NOMO-1 treated with dmso at 0.1 percent for 144 hours (cell line): Measurements from ENCODE around the gene ABCA1.

Experiments
- DNase-seq: peaks from one replicate; lab custom pipeline; 2025; ENCODE audit not compliant: unreplicated experiment; lab: John Stamatoyannopoulos, UW

The ABCA1 gene

DNA sequence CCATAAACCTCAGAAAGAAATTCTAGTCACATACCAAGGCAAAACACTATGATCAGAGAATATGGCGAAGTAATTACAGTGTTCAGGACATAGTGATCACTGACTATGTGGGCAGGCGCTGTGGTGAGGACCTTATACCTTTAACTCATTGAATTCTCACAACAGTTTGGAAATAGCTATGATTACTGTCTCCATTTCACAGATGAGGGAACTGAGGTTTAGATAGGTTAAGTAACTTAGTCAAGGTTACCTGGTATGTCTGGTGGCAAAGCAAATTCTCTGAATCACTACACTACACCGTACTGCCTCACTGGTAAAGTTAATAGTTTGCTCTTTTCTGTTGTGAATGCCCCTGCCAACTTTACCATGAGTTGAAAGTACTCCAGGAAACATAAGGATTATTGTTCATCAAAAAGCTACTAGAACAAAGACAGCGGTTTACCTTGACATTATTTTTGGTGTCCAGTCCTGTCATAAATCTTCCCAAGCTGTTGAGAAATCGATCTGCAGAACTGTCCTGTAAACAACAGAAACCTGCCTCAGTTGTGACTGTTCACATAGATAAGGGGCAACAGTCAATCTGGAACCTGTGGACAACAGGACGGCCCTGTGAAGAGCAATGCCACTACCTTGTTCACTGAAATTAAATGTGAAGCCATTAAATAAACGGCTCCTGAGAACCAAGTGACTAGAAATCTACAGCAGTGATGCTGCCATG lies 127.7 kb downstream of the ABCA1 start:
- no peak for DNase-seq

- no peak for DNase-seq
Observed at GRCh38 chr9:104798209-104798995, 129.6 kb downstream of the ABCA1 start.

DNA sequence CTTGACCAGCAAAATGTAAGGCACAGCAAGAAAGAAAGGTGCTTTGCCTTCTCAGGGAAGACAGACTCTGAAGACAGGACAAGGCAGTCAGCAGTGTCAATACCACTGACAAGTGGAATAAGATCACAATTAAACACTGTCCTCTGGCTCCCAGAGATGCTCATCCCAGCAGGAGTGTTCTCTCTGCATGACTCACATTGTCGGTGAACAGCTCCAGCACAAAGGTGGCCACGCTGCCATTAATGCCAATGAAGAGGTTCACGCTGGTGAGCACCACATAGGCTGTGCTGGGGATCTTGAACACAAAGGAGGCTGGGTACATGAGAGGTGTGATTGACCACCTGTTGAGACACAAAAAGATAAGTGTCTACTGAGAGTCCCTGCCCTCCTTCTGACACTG lies 132.1 kb downstream of the ABCA1 start:
- no peak for DNase-seq

DNA sequence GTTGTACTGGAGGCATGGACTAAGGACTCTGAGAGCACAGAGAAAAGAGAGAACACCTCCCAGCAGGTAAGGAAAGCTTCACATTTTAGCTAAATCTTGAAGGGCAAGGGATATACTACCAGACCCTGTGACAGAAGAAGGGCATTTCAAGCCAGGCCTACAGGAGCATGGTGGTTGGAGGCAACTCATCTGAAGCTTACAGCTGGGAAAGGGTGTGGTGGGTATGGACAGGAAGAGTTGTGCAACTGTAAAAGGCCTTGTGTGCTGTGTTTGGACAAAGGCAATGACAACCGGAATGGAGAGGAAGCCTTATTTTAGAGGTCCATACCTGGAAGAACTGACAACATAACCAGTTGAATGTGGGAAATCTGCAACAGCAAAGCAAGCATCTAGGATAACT lies 132.9 kb downstream of the ABCA1 start:
- peak; percentile 75 for DNase-seq

GRCh38 chr9:104794070-104794469 lies 133.9 kb downstream of the ABCA1 start:
- DNase-seq = no peak

DNA sequence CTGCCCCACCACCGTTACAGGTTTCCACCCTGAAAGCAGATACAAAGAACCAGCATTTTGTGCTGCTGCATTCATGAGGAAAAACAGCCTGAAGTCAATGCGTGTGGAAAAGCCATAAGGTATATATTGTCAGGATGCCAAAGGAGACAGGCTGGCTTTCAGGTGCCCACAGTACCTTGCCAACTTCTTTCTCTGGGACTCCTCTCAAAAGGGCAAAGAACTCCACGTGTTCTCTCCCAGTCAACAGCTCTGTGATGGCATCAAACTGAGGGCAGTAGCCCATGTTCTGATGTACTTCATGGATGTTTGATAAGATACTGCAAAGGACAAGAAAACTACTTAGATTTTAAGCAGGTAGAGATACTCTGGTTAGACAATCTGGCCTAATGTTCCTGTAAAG lies 139.7 kb downstream of the ABCA1 start:
- DNase-seq = no peak

DNA sequence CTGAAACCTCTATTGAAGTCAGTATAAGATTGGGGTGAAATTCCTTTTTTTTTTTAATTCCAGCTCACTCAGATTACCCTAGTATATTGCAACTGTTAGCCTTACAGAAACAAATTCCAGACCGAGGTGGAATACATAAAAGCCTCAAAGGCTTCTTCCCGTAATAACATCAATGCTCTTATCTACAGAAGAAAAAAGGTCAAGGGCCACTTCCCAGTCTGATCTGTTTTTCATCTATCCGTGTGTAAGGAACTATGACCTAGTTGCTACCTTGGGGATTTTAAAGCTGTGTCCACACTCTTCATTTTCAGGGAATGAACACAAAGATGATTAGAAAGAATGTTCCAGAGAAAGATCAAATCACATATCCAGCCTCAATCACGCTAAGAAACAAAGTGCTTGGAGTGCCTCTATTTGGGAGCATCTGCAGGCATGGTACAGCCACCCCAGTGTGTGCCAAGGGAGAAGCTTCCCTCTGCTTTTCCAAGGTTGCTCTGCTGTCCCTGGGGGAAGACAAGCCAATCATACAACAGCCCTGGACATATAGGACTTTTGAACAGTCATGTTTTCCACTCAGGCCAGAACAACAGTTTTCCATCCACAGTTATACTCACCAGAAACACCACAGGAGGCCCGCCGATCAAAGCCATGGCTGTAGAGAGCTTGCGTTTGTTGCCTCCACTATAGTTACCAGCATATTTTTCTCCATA lies 140.5 kb downstream of the ABCA1 start:
- DNase-seq = no peak

DNA sequence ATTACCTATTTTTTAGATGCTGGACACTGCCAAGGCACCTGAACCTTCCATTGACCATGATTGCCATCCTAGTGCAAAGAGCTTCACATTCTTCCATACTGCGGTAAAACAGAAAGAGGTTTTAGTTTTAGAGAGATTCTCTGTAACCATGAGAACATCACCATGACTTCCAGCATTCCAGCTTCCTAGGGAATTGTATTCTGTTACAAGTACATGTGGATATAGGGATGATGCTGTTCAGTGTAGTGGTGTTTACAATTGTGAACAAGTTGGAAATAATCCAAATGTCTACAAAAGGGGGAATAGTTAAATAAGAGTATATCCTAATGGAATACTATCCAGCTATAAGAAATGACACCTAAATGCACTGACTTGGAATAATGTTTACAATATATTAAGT lies 141.7 kb downstream of the ABCA1 start:
- DNase-seq = no peak

DNA sequence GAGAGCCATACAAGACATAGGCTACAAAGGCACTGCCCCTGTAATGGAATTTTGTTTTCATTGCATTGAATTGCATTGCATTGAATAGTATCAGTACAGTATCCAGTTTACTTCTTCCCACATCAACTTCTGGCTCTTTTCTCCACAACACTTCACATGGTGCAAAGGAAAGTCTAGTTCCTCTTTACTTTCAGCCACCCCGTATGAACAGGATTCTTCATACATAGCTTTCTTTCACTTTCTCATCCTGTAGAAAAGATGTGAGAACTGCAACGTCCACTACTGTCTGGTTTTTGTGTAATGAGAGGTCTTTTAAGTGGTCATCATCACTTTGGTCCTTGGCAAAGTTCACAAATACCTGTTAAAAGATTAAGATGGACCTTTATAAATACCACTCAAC lies 143.9 kb downstream of the ABCA1 start:
- peak; percentile 48 for DNase-seq

- no peak for DNase-seq
Observed at GRCh38 chr9:104783588-104783987, 144.4 kb downstream of the ABCA1 start.

- peak; percentile 43 for DNase-seq
Observed at GRCh38 chr9:104780796-104781395, 147.1 kb downstream of the ABCA1 start.

GRCh38 chr9:104779946-104780535 lies 147.9 kb downstream of the ABCA1 start:
- DNase-seq = no peak

DNA sequence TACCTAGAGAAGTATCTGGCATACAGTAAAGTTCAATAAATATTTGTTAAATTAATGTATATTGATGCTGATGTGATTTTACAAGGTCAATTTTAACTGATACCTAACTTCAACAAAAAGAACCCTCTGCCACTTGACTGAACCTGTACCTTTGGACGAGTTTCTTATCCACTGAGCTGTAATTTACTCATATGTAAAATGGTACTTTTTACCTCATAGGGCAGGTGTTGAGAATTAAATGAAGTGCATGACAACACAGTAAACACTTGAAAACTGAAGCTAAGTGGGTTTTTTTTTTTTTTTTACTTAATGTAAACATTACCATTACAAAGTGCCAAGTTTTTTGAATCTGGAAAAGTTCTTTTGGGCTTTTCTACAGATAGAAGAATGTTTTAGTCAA lies 148.6 kb downstream of the ABCA1 start:
- no peak for DNase-seq

GRCh38 chr9:104778802-104779201 lies 149.2 kb downstream of the ABCA1 start:
- DNase-seq = no peak

DNA sequence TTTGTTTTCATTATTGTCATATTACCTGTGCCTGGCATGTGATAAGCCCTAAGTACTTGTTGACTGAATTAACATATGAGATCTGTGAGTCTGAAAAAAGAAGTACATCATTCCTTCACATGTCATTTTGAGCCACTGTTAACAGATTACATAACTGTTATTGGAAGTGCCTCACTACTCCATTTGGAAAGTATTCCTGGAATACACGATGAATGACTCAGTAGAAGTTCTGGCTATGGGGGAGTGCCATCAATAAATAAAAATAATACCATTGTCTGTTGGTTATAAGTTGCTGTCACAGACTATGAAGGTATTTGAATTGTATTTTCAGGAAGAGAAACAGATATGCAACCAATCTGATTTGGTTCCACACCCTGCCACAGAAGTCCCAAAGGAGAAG lies 151.2 kb downstream of the ABCA1 start:
- no peak for DNase-seq

GRCh38 chr9:104775976-104776375 lies 152.0 kb downstream of the ABCA1 start:
- no peak for DNase-seq

- no peak for DNase-seq
Observed at GRCh38 chr9:104775574-104775936, 152.4 kb downstream of the ABCA1 start.

DNA sequence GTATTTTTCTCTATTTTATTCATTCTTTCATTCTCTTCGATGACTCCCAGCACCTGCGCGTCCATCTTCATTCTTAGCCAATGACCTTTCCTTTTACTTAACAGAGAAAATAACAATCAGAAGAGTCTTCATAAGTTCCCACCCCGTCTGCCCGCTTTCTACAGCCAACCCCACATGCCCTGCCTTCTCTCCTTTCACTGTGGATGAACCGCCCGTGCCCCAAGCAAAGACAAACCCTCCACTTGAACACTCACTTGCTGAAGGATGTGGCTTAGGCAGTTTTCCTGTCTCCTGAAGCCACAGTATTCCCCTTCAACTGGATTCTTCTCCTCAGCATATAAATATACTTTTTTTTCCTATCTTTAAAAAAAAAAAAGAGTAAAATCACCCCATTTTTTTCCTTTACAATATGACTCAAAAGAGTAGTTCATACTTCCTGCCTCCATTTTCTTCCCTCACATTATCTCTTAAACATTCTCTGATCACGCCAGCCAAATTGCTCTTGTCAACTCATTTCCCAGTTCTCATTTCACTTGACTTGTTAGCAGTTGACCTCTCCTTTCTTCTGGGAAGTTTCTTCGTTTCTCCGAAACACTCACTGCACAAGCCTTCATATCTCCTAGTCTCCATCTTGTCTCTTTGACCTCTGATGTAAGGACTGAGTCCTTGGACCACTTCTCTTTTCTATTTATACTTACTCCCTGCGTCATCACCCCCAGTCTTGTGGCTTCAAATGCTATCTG lies 153.0 kb downstream of the ABCA1 start:
- DNase-seq = peak; percentile 84

DNA sequence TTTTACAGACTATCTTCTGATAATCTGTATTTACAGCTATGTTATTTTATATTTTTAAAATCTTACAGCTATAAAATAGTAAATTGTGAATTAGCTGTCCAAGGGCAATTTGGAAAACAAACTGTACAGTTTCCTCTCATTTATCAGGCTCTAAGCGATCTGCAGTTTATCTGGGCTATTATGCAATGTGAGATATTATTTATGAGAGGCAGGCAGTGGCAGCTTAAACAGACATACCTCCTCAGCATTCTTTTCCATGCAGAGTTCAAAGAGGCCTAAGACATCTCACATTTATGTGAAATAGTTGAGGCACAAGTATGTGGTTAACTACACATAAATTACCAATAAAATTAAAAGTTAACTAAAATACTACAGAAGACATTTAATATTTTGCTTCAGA lies 153.8 kb downstream of the ABCA1 start:
- DNase-seq = no peak

DNA sequence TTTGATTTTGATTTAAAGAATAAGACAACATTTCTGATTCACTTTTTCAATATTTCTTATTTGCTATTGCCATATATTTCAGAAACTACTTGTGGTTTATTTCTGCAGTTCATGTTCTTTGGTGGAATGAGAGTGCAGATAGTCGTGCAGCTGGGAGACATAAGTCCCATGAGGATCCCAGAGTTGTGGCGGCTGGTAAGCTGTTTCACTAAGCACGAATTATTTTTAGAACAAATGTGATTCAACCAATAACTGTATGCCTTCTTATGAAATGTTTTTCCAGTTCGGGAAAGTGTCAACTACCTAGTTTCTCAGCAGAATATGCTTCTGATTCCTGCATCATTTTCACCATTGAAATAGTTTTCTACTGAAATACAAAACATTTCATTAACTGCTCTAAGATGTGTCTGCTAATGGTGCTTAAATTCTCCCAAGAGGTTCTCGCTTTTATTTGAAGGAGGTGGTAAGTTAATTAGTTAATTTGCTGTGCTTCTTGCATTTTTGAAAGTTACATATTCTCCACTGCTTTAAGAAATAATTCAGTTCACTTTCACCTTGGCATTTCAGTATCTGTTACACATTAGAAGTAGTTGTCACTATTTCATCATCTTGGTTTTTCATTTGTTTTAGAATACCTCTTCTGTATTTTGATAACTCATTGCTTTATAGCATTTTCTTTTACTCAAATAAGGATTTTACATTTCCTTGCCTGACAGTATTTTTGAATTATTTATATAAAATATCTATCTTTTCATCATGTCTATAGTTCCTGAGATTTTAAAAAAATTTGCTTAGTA lies 155.0 kb downstream of the ABCA1 start:
- no peak for DNase-seq
